ENCODE results near the gene PFN4. TPM values are rescaled to one million over a fixed set of nuclear protein-coding genes. Genes with fewer than 3 reads are reported as not detected.

PFN4 gene
- total RNA-seq, 1 donor from 2014 or later: 0.26 TPM

DNA sequence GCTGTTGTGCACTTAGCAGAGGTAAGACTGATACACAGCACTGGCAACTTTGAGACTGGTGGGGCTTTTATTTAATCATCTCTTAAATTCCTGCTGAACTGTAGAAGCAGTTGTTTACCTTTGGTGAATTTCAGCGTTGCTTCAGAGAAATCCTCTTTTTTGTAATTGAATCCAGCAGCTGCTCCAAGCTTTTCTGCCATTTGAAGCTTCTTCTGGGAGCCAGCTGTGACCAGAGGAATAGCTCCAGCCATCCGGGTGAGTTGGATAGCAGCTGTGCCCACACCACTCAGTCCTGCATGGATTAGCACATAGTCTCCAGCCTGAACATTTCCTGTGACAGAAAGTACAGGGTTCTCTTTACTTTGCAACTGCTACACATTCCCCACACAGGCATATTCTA is 42.4 kb downstream of the PFN4 start:
- DNase-seq (ENCODE audit: low read depth in 2 of 2): no peak

DNA sequence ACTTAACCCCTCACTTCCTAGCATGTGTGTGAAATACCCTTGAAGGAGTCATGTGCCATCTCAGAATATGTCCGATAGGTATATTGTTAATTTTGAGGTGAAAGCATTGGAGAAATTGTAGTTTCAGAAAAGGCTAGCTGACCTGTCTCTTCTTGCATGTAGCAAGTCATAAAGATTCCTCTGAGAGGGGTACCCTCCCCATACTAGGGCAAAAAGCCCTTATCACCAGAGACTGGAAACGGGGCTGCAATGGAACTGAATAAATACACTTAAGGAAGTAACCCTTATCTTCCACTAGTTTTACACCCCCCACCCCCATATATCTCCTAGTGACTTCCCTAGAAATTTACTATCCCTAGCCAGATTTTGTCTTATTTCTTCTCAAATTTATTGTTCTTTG is 45.3 kb downstream of the PFN4 start:
- no peak for DNase-seq (ENCODE audit: low read depth in 2 of 2)

DNA sequence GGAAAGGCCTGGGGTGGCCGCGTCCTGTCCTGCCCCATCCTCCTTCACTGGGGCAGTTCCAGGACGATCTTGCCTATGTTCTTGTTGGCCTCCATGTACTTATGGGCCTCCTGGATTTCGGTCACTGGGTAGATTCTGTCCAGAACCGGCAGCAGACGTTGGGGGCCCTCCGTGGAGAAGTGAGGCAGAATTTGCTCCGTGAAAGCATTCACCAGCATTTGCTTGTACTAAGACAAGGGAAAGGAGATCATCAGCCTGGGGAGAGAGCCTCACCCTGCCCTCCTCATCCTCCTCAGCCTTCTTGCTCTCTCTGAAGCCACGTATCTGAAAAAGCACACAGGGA is 45.6 kb downstream of the PFN4 start:
- no peak for DNase-seq (ENCODE audit: low read depth in 2 of 2)

DNA sequence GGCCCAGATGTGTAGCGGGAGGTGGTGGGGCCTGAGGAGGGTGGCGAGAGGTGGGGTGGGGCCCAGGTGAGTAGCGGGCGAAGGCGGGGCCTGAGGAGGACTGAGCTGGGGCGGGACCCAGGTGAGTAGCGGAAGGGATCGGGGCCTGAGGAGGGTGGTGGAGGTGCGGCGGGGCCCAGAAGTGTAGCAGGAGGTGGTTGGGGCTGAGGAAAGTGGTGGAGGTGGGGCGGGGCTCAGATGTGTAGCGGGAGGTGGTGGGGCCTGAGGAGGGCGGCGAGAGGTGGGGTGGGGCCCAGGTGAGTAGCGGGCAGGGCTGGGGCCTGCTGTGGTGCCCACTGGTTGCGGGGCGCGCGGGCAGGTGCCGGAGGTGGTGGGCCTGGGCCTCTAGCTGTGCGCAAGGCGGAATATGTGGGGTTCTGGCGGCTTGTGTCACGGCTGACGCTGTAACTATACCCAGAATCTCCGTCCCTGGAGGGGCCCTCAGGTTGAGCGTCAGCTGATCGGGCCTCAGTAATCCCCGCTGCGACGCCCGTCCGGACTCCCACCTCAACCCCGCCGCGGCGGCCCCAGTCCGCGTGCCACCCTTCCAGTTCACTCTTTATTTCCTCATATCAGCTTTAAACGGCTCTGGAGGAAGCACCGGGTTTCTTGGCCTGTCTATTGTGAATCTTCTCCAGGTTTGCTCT is 46.1 kb downstream of the PFN4 start:
- no peak for DNase-seq (ENCODE audit: low read depth in 2 of 2)

DNA sequence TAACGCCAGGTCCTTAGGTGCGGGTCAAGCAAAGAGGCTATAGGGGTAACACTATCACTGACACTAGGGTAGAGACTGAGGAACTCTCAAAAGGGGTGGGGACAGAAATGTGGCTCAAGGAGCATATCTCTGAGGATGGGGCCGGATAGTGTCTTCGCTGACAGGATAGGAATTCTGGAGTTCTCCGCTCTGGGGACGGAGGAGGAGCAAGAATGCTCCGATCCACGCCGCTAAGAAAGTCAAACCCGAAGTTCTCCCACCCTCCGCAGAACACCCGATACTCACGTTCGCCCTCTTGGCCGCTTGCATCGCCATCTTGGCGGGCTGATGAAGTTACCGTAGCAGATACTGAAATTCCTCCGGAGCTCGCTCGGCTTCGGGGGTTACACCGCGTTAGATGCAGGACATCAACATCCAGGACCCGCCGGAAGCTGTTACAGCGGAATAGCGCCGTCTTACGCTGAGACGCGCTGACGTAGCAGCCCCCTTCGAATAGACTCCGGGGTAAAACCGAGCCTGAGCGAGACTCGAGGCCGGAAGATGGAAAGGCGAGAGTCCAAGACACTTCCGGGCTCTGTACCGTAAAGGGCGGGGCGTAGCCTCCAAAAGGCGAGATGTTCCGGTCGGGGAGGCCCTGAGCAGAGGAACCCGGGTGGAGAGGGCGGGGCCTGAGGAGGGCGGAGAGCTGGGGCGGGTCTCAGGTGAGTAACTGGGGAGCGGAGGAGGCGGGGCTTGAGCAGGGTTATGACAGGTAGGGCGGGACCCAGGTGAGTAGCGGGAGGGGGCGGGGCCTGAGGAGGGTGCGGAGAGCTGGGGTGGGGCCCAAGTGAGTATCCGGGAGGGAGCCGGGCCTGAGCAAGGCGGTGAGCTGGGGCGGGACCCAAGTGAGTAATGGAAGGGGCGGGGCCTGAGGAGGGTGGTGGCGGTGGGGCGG is 47.0 kb downstream of the PFN4 start, which contains the start of gene SF3B6:
SF3B6 (minus strand) TSS at position 412 of the 934 bp plus-strand sequence; CDS start at position 315, 97 bp downstream.
- DNase-seq (ENCODE audit: low read depth in 2 of 2): peak; percentile 93 to 97

DNA sequence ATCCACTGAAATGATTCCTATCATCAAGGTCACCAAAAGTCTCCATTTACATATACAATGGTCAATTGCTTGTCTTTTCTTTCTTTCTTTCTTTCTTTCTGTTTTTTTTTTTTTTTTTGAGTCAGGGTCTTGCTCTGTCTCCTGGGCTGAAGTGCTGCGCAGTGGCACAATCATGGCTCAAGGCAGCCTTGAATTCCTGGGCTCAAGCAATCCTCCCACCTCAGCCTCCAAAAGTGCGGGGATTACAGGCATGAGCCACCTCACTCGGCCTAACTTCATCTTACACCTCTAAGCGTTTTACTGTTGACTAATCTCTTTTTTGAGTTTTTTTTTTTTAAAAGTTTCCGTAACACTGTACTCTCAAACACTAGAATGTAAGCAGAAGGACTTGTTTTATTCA is 47.9 kb downstream of the PFN4 start:
- DNase-seq (ENCODE audit: low read depth in 2 of 2): no peak

DNA sequence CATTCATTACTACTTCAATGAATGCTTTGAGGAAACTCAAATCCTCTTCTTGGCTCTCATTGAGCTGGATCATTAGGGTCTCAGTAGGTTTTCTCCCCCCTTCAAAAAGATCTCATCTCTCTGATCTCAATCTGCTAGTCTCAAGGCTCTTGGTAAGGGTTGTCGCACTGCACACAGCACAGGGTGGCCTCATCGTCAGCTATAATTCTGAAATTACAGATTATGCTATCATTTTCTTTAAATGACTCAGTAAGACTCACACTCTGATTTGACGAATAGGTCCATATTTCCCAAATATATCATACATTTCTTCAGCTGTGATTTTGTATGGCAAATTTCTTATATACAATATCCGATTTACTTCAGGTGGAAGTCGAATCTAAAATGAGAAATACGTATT is 49.3 kb downstream of the PFN4 start:
- no peak for DNase-seq (ENCODE audit: low read depth in 2 of 2)

DNA sequence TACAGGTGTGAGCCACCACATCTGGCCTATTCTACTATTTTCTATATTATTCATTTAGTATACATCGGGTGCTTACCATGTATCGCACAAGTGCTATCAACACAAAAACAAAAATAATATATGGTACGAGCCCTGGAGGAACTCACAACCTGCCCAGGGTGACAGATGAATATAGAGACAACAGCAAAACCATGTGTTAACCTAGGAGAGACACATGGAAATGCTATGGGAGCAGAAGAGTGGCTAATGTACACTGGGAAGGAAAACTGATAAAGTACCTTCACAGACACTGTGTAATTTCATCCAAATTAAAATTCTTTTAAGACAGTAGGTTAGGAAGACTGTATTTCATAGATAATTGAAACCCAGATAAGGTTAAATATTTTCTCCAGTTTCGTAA is 50.9 kb downstream of the PFN4 start:
- DNase-seq (ENCODE audit: low read depth in 2 of 2): no peak

DNA sequence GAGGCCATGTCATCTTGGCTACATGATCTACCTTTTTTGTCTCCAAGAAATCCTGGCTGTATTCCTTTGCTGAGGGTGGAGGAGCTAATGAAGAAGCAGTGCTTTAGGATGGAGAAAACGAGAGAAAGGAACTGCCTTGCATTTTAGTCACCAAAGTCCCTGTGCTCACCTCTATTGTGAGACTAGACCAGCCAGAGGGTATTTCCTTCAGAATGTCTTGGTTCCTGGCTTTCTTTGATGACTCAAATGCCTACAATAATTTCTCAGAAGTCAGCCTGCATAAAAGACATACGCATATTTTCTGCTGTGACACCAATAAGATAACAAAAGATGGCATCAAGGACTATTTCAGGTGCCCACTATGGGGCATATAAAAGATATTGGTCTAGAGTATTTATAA is 57.8 kb downstream of the PFN4 start:
- DNase-seq (ENCODE audit: low read depth in 2 of 2): no peak

Other genes with a start within 250 kb of the PFN4 start
- 9.2 and 10.5 TPM in 2 replicates for gene ATAD2B, start 196.2 kb downstream of the PFN4 start, total RNA-seq
- gene UBXN2A, start 182.9 kb downstream of the PFN4 start, total RNA-seq: 8.3 and 8.5 TPM in 2 replicates
- gene MFSD2B, start 113.2 kb downstream of the PFN4 start, total RNA-seq: under 0.01 and 0.26 TPM in 2 replicates
- gene WDCP, start 75.9 kb downstream of the PFN4 start, total RNA-seq: 8.2 and 8.7 TPM in 2 replicates
- gene FKBP1B, start 73.6 kb downstream of the PFN4 start, total RNA-seq: 7.7 and 8.0 TPM in 2 replicates
- 106 and 139 TPM in 2 replicates for gene SF3B6, start 47.0 kb downstream of the PFN4 start, total RNA-seq
- gene TP53I3, start 38.5 kb downstream of the PFN4 start, total RNA-seq: 42.1 and 55.3 TPM in 2 replicates
- 3.0 and 3.8 TPM in 2 replicates for gene FAM228B, start 135 bp upstream of the PFN4 start, total RNA-seq
- 0.13 TPM in 2 replicates for gene FAM228A, start 51.7 kb upstream of the PFN4 start, total RNA-seq
- gene ITSN2, start 237.2 kb upstream of the PFN4 start, total RNA-seq: 32.0 and 42.5 TPM in 2 replicates

All from dermis microvascular lymphatic vessel endothelial cell (primary cell).